SK-N-MC (cell line): ENCODE data around the gene TACC2.

ENCODE experiments used
- EZH2 ChIP-seq: fragments of 200-600 bp; sonication (generic); IDR thresholded peaks from one replicate; pipeline ENCODE4 v1.6.1; 2017; ENCODE audit warnings: antibody characterized with exemption
- POLR2AphosphoS5 ChIP-seq: IDR thresholded peaks from 2 replicates; pipeline ENCODE4 v1.6.1; 2012; ENCODE audit warnings: mild to moderate bottlenecking, low read depth, low read length, borderline replicate concordance

- no peak for TF ChIP-seq POLR2AphosphoS5
- TF ChIP-seq EZH2: no peak
Measured at GRCh38 chr10:122051609-122052385, 62.8 kb downstream of the TACC2 start.
